Stimulated activated CD8-positive, alpha-beta memory T cell treated with anti-CD3 and anti-CD28 coated beads, Interleukin-12 subunit alpha, Interleukin-12 subunit beta, amount 100 ng/mL, for 1 hour (primary cell): ENCODE results near the gene CEP104.

ENCODE experiments used
- DNase-seq: peaks from one replicate; pipeline ENCODE4 v3.0.0-alpha.2; 2020; ENCODE audit warnings: low read depth

The CEP104 gene

GRCh38 chr1:3762151-3762872 lies 94.7 kb downstream of the CEP104 start:
- DNase-seq: no peak
